GM12878 (cell line): ENCODE results near the gene DYNLL1. TPM values are rescaled to one million over a fixed set of nuclear protein-coding genes. Genes with fewer than 3 reads are reported as not detected.

Experiments used
- CBX3 ChIP-seq: fragments of 200-600 bp; sonication (generic); IDR thresholded peaks from 2 replicates; pipeline ENCODE4 v1.6.1; 2016; ENCODE audit warnings: low read depth, borderline replicate concordance
- ESRRA ChIP-seq: IDR thresholded peaks from 2 replicates; pipeline ENCODE4 v1.6.1; 2012; ENCODE audit warnings: mild to moderate bottlenecking, low read length, improper control_type of control experiment
- FOXK2 ChIP-seq: fragments of 450-650 bp; IDR thresholded peaks from 2 replicates; pipeline ENCODE4 v1.6.1; 2017; ENCODE audit warnings: mild to moderate bottlenecking, moderate library complexity
- GATAD2B ChIP-seq: fragments of 450-650 bp; conservative IDR thresholded peaks from 2 replicates; pipeline ENCODE4 v1.6.1; 2017; ENCODE audit warnings: low read depth, mild to moderate bottlenecking, moderate library complexity
- HDAC2 ChIP-seq: fragments of 200-600 bp; sonication (generic); IDR thresholded peaks from 2 replicates; pipeline ENCODE4 v1.6.1; 2017
- IKZF1 ChIP-seq: fragments of 450-650 bp; conservative IDR thresholded peaks from 2 replicates; pipeline ENCODE4 v1.6.1; 2017; ENCODE audit warnings: antibody characterized with exemption, mild to moderate bottlenecking
- IKZF2 ChIP-seq, 2 experiments: fragments of 450-650 bp; IDR thresholded peaks; 2 replicates each; pipeline ENCODE4 v1.6.1; 2017; ENCODE audit warnings: mild to moderate bottlenecking in 2 of 2, moderate library complexity in 2 of 2
- JUND ChIP-seq: IDR thresholded peaks from 2 replicates; pipeline ENCODE4 v1.6.1; 2012; ENCODE audit warnings: low read depth, mild to moderate bottlenecking, low read length, improper control_type of control experiment, moderate library complexity
- KLF5 ChIP-seq: fragments of 450-650 bp; IDR thresholded peaks from 2 replicates; pipeline ENCODE4 v1.6.1; 2014; ENCODE audit warnings: mild to moderate bottlenecking; ENCODE audit not compliant: partially characterized antibody
- NFYA ChIP-seq: IDR thresholded peaks from 2 replicates; pipeline ENCODE4 v1.6.1; 2011; ENCODE audit warnings: low read depth, mild to moderate bottlenecking, low read length, improper control_type of control experiment, borderline replicate concordance
- NR2C1 ChIP-seq: fragments of 450-650 bp; IDR thresholded peaks from 2 replicates; pipeline ENCODE4 v1.6.1; 2017; ENCODE audit warnings: antibody characterized with exemption, mild to moderate bottlenecking, moderate library complexity
- RB1 ChIP-seq: fragments of 450-650 bp; formaldehyde crosslinking; IDR thresholded peaks from 2 replicates; pipeline ENCODE4 v1.6.1; 2017; ENCODE audit warnings: mild to moderate bottlenecking, borderline replicate concordance
- RUNX3 ChIP-seq: IDR thresholded peaks from 2 replicates; pipeline ENCODE4 v1.6.1; 2012; ENCODE audit warnings: low read length, inconsistent platforms
- SP1 ChIP-seq: IDR thresholded peaks from one replicate; pipeline ENCODE4 v1.6.1; 2011; ENCODE audit warnings: low read depth, low read length
- ZNF24 ChIP-seq: fragments of 450-650 bp; IDR thresholded peaks from 2 replicates; pipeline ENCODE4 v1.6.1; 2017; ENCODE audit warnings: antibody characterized with exemption, mild to moderate bottlenecking
- polyA plus RNA-seq, 11 experiments: library from polyadenylated mRNA; depleted of rRNA in 4 of 11; unstranded in 6 of 11; stranded (reverse) in 5 of 11; fragments of >200 nt; fragmentation: Nextera tagmentation in 4 of 11; fragmentation: Illumina TruSeq in 1 of 11; extraction: Ambion mirVana in 4 of 11; extraction: Trizol in 1 of 11; gene quantifications; 1 replicate in 1 of 11; 2 replicates in 10 of 11; pipeline versions ENCODE4 v1.2.1 to v1.2.3, GENCODE V29; 2011 to 2016; ENCODE audit warnings: inconsistent platforms in 2 of 11, missing spikeins in 2 of 11, low read depth in 1 of 11
- total RNA-seq, 4 experiments: library from RNA; depleted of rRNA in 3 of 4; stranded (reverse); fragments of >200 nt in 3 of 4; fragmentation: Illumina TruSeq in 1 of 4; extraction: Trizol in 1 of 4; gene quantifications; 2 replicates each; pipeline versions ENCODE4 v1.2.1 to v1.2.3, GENCODE V29; 2013 to 2021
- TF ChIP-seq, protein P1 (sequence below): IDR thresholded peaks from 2 replicates; pipeline ENCODE4 v1.6.1; 2012; ENCODE audit warnings: low read depth, low read length, improper control_type of control experiment
- TF ChIP-seq, protein P2 (sequence below), 3 experiments: IDR thresholded peaks in 2 of 3; conservative IDR thresholded peaks in 1 of 3; 2 replicates each; pipeline ENCODE4 v1.5.1; 2011; ENCODE audit warnings: low read depth in 3 of 3, low read length in 3 of 3, mild to moderate bottlenecking in 3 of 3, control low read depth in 2 of 3, moderate library complexity in 2 of 3, inconsistent platforms in 1 of 3, mixed read lengths in 1 of 3; ENCODE audit not compliant: control insufficient read depth in 2 of 3, insufficient read depth in 1 of 3; ENCODE audit errors: extremely low read depth in 1 of 3
- TF ChIP-seq, protein P3 (sequence below): IDR thresholded peaks from 2 replicates; pipeline ENCODE4 v1.6.1; 2011; ENCODE audit warnings: low read depth, mild to moderate bottlenecking, low read length, moderate library complexity, borderline replicate concordance; ENCODE audit errors: extremely low read depth
- TF ChIP-seq, protein P4 (sequence below): fragments of 450-650 bp; IDR thresholded peaks from 2 replicates; pipeline ENCODE4 v1.6.1; 2014; ENCODE audit warnings: mild to moderate bottlenecking
- TF ChIP-seq, protein P5 (sequence below): fragments of 450-650 bp; IDR thresholded peaks from 2 replicates; pipeline ENCODE4 v1.6.1; 2016; ENCODE audit warnings: mild to moderate bottlenecking
- TF ChIP-seq, protein P6 (sequence below): fragments of 450-650 bp; conservative IDR thresholded peaks from 2 replicates; pipeline ENCODE4 v1.6.1; 2017; ENCODE audit warnings: mild to moderate bottlenecking, moderate library complexity
- TF ChIP-seq, protein P7 (sequence below): fragments of 450-650 bp; IDR thresholded peaks from 2 replicates; pipeline ENCODE4 v1.6.1; 2017; ENCODE audit warnings: borderline replicate concordance

Gene DYNLL1
- total and polyA plus RNA-seq, 10 of the 15 experiments (the other 5 are each of a cell fraction or from before 2014, with no cell fraction given), result 239 to 796 (median 379) TPM

DNA sequence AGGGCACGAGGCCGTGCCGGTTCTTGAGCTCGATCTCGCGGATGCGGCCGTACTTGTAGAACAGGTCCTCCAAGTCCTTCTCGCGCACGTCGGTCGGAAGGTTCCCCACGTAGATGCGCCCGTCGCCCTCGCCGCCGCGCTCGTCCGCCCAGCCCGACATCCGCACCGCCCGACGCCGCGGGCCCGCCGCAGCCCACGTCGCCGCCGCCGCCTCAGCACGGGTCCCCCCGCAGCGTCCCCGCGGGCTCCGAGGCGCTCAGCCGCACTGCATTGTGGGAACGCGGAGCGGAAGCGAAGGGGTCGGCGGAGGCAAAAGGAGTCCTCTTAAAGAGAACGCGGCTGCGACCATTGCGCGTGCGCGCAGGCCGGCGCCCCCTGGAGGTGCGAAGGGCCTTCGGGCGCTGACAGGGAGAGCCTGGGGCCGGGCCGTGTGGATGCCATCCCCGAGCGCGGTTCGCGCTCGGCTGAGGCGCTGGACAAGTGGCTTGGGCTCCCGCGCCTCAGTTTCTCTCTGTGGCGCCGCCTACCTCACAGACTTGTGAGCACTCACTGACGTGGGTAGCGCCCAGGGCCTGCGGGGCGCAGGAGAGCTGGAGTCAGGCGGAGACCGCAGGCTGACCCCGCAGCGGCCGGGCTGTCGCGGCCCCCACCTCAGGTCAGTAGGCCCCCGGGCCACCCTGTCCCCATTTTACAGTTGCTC lies 26.3 kb upstream of the DYNLL1 start, which contains the start of gene SRSF9 (continued):
- TF ChIP-seq ESRRA (no peak), CBX3 (no peak), FOXK2 (no peak), HDAC2 (no peak), ZNF24 (no peak), GATAD2B (peak; percentile 90; the same call in 1 of the 2 replicates), IKZF2 (IDR thresholded peaks at IDR 0.05) (no peak), RB1 (peak; percentile 91), SP1 (peak; percentile 15), IKZF1 (peak; percentile 75), RUNX3 (peak; percentile 45; the same call in 1 of the 2 replicates), NR2C1 (peak; percentile 51), JUND (no peak), NFYA (no peak), KLF5 (peak; percentile 83)
- TF ChIP-seq, protein P1, sequence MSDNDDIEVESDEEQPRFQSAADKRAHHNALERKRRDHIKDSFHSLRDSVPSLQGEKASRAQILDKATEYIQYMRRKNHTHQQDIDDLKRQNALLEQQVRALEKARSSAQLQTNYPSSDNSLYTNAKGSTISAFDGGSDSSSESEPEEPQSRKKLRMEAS, result peak; percentile 52; the same call in 1 of the 2 replicates
- TF ChIP-seq, protein P2, sequence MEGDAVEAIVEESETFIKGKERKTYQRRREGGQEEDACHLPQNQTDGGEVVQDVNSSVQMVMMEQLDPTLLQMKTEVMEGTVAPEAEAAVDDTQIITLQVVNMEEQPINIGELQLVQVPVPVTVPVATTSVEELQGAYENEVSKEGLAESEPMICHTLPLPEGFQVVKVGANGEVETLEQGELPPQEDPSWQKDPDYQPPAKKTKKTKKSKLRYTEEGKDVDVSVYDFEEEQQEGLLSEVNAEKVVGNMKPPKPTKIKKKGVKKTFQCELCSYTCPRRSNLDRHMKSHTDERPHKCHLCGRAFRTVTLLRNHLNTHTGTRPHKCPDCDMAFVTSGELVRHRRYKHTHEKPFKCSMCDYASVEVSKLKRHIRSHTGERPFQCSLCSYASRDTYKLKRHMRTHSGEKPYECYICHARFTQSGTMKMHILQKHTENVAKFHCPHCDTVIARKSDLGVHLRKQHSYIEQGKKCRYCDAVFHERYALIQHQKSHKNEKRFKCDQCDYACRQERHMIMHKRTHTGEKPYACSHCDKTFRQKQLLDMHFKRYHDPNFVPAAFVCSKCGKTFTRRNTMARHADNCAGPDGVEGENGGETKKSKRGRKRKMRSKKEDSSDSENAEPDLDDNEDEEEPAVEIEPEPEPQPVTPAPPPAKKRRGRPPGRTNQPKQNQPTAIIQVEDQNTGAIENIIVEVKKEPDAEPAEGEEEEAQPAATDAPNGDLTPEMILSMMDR (IDR thresholded peaks at IDR 0.05 in 2 of 3, conservative IDR thresholded peaks at IDR 0.05 in 1 of 3; ENCODE audit: control insufficient read depth in 2 of 3, extremely low read depth in 1 of 3, insufficient read depth in 1 of 3, low read depth in 3 of 3, low read length in 3 of 3), result peak; percentile 92 to 99 (median 96)
- TF ChIP-seq, protein P3, sequence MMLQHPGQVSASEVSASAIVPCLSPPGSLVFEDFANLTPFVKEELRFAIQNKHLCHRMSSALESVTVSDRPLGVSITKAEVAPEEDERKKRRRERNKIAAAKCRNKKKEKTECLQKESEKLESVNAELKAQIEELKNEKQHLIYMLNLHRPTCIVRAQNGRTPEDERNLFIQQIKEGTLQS, result no peak
- TF ChIP-seq, protein P4, sequence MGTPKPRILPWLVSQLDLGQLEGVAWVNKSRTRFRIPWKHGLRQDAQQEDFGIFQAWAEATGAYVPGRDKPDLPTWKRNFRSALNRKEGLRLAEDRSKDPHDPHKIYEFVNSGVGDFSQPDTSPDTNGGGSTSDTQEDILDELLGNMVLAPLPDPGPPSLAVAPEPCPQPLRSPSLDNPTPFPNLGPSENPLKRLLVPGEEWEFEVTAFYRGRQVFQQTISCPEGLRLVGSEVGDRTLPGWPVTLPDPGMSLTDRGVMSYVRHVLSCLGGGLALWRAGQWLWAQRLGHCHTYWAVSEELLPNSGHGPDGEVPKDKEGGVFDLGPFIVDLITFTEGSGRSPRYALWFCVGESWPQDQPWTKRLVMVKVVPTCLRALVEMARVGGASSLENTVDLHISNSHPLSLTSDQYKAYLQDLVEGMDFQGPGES, result peak; percentile 58
- TF ChIP-seq, protein P5, sequence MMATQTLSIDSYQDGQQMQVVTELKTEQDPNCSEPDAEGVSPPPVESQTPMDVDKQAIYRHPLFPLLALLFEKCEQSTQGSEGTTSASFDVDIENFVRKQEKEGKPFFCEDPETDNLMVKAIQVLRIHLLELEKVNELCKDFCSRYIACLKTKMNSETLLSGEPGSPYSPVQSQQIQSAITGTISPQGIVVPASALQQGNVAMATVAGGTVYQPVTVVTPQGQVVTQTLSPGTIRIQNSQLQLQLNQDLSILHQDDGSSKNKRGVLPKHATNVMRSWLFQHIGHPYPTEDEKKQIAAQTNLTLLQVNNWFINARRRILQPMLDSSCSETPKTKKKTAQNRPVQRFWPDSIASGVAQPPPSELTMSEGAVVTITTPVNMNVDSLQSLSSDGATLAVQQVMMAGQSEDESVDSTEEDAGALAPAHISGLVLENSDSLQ, result peak; percentile 28; the same call in 1 of the 2 replicates
- TF ChIP-seq, protein P6, sequence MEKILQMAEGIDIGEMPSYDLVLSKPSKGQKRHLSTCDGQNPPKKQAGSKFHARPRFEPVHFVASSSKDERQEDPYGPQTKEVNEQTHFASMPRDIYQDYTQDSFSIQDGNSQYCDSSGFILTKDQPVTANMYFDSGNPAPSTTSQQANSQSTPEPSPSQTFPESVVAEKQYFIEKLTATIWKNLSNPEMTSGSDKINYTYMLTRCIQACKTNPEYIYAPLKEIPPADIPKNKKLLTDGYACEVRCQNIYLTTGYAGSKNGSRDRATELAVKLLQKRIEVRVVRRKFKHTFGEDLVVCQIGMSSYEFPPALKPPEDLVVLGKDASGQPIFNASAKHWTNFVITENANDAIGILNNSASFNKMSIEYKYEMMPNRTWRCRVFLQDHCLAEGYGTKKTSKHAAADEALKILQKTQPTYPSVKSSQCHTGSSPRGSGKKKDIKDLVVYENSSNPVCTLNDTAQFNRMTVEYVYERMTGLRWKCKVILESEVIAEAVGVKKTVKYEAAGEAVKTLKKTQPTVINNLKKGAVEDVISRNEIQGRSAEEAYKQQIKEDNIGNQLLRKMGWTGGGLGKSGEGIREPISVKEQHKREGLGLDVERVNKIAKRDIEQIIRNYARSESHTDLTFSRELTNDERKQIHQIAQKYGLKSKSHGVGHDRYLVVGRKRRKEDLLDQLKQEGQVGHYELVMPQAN, result peak; percentile 86
- TF ChIP-seq, protein P7, sequence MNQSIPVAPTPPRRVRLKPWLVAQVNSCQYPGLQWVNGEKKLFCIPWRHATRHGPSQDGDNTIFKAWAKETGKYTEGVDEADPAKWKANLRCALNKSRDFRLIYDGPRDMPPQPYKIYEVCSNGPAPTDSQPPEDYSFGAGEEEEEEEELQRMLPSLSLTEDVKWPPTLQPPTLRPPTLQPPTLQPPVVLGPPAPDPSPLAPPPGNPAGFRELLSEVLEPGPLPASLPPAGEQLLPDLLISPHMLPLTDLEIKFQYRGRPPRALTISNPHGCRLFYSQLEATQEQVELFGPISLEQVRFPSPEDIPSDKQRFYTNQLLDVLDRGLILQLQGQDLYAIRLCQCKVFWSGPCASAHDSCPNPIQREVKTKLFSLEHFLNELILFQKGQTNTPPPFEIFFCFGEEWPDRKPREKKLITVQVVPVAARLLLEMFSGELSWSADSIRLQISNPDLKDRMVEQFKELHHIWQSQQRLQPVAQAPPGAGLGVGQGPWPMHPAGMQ, result no peak
